Keratinocyte (primary cell): Measurements from ENCODE around the gene CLIC3.

ENCODE experiments used
- EZH2 ChIP-seq: IDR thresholded peaks from one replicate; pipeline ENCODE4 v1.6.1; 2012; ENCODE audit warnings: inconsistent platforms, mild to moderate bottlenecking, low read length, moderate library complexity
- TF ChIP-seq, protein P1 (sequence below), 3 experiments: IDR thresholded peaks in 1 of 3; conservative IDR thresholded peaks in 1 of 3; optimal IDR thresholded peaks in 1 of 3; 2 replicates in 2 of 3; 3 replicates in 1 of 3; pipeline versions ENCODE3 to v1.5.1; 2011; ENCODE audit warnings: low read length in 3 of 3, mild to moderate bottlenecking in 3 of 3, moderate library complexity in 2 of 3, control low read depth in 1 of 3, inconsistent platforms in 1 of 3; ENCODE audit not compliant: insufficient read depth in 2 of 3; ENCODE audit errors: extremely low read depth in 1 of 3

DNA sequence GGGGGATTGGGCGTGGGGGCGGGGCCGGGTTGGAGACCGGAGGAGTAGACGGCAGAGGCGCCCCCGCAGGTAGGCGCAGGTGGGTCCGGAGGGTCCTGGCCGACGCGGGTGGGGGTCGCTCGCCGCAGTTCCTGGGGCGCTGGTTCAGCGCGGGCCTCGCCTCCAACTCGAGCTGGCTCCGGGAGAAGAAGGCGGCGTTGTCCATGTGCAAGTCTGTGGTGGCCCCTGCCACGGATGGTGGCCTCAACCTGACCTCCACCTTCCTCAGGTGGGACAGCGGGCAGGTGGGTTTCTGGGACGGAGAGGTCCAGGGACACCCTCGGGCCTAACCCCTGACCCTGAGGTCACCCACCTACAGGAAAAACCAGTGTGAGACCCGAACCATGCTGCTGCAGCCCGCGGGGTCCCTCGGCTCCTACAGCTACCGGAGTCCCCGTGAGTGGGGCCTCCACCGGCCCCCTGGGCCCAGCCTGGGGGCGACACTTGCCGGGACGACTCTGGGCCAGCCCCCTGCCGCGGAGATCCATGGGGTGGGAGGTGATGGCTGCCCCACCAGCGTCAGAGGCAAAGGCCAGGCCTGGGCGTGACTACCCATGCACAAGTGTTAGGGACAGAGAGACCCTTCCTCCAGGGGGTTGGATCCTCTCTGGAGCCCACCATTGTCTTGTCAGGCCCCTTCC lies 17.4 kb downstream of the CLIC3 start:
- TF ChIP-seq EZH2 = no peak
- TF ChIP-seq, protein P1, sequence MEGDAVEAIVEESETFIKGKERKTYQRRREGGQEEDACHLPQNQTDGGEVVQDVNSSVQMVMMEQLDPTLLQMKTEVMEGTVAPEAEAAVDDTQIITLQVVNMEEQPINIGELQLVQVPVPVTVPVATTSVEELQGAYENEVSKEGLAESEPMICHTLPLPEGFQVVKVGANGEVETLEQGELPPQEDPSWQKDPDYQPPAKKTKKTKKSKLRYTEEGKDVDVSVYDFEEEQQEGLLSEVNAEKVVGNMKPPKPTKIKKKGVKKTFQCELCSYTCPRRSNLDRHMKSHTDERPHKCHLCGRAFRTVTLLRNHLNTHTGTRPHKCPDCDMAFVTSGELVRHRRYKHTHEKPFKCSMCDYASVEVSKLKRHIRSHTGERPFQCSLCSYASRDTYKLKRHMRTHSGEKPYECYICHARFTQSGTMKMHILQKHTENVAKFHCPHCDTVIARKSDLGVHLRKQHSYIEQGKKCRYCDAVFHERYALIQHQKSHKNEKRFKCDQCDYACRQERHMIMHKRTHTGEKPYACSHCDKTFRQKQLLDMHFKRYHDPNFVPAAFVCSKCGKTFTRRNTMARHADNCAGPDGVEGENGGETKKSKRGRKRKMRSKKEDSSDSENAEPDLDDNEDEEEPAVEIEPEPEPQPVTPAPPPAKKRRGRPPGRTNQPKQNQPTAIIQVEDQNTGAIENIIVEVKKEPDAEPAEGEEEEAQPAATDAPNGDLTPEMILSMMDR (optimal IDR thresholded peaks at IDR 0.05 in 1 of 3, IDR thresholded peaks at IDR 0.05 in 1 of 3, conservative IDR thresholded peaks at IDR 0.05 in 1 of 3; ENCODE audit: extremely low read depth in 1 of 3, insufficient read depth in 2 of 3, low read length in 3 of 3) = no peak
